Vagina (tissue), 2 donors: ENCODE results near the gene PTPRN2.

ENCODE experiments used
- POLR2A ChIP-seq, 2 donors: fragments of 450-650 bp; IDR thresholded peaks; one replicate each; pipeline ENCODE4 v1.6.1; 2017; ENCODE audit warnings: antibody characterized with exemption in 2 of 2, mild to moderate bottlenecking in 2 of 2, moderate library complexity in 2 of 2
- TF ChIP-seq, protein P1 (sequence below), 3 experiments: fragments of 450-650 bp in 2 of 3; fragments of 200-600 bp in 1 of 3; sonication (generic) in 1 of 3; IDR thresholded peaks; one replicate each; pipeline ENCODE4 v1.5.1; 2017 to 2019; ENCODE audit warnings: antibody characterized with exemption in 3 of 3, mild to moderate bottlenecking in 2 of 3, moderate library complexity in 2 of 3

DNA sequence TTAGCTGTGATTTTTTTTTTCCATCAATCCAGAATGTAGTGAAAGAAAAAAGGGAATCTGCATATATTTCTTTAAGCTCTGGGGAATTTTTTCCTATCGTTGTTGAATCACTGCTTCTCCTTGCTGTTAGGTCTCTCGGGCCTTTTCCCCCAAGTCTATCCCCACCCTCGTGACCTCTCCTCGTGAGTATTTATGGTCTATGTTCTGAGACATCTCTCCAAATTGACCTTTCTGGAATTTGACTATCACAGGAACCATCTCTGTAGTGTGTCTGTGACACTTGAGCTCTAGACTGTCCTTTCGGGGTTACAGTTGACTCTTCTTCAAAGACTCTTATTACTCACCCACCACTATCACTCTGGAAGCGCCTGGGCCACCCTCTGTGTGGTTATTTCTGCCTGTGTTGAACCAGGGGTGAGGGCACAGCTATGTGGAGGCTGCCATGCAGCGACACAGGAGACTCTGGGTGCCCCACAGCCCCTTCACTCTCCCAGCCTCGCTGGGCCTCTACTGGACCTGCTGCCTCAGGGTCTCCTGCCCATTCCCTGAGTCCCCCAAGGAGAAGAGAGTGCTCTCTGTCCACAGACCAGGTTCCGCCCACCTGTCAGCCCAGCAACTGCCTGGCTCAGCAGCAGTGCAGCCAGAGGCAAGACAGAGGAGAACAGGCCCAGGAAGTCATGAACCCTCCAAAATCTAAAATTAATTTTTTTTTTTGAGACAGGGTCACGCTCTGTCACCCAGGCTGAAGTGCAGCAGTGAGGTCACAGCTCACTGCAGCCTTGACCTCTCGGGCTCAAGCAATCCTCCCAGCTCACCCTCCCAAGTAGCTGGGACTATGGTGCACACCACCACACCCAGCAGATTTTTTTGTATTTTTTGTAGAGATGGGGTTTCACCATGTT, 45.7 kb upstream of the PTPRN2 start:
- TF ChIP-seq, protein P1, sequence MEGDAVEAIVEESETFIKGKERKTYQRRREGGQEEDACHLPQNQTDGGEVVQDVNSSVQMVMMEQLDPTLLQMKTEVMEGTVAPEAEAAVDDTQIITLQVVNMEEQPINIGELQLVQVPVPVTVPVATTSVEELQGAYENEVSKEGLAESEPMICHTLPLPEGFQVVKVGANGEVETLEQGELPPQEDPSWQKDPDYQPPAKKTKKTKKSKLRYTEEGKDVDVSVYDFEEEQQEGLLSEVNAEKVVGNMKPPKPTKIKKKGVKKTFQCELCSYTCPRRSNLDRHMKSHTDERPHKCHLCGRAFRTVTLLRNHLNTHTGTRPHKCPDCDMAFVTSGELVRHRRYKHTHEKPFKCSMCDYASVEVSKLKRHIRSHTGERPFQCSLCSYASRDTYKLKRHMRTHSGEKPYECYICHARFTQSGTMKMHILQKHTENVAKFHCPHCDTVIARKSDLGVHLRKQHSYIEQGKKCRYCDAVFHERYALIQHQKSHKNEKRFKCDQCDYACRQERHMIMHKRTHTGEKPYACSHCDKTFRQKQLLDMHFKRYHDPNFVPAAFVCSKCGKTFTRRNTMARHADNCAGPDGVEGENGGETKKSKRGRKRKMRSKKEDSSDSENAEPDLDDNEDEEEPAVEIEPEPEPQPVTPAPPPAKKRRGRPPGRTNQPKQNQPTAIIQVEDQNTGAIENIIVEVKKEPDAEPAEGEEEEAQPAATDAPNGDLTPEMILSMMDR (IDR thresholded peaks at IDR 0.05) = no peak
- TF ChIP-seq POLR2A (IDR thresholded peaks at IDR 0.05) = no peak
